Ishikawa (cell line): ENCODE data around the gene MAP2.

ENCODE experiments used
- CEBPB ChIP-seq: IDR thresholded peaks from 2 replicates; pipeline ENCODE4 v1.6.1; 2012
- CREB1 ChIP-seq: IDR thresholded peaks from 2 replicates; pipeline ENCODE4 v1.6.1; 2012; ENCODE audit warnings: low read depth
- EGR1 ChIP-seq: IDR thresholded peaks from 2 replicates; pipeline ENCODE4 v1.6.1; 2012
- EP300 ChIP-seq: IDR thresholded peaks from 2 replicates; pipeline ENCODE4 v1.6.1; 2012; ENCODE audit warnings: borderline replicate concordance
- FOXM1 ChIP-seq: IDR thresholded peaks from 2 replicates; pipeline ENCODE4 v1.6.1; 2012; ENCODE audit warnings: low read depth, borderline replicate concordance
- NFIC ChIP-seq: IDR thresholded peaks from 2 replicates; pipeline ENCODE4 v1.6.1; 2012
- RAD21 ChIP-seq: IDR thresholded peaks from 2 replicates; pipeline ENCODE4 v1.6.1; 2012; ENCODE audit warnings: low read depth
- REST ChIP-seq: IDR thresholded peaks from 2 replicates; pipeline ENCODE4 v1.6.1; 2012; ENCODE audit warnings: low read depth, mild to moderate bottlenecking
- TAF1 ChIP-seq: IDR thresholded peaks from 2 replicates; pipeline ENCODE4 v1.6.1; 2012; ENCODE audit warnings: low read depth, mild to moderate bottlenecking
- TCF12 ChIP-seq: IDR thresholded peaks from 2 replicates; pipeline ENCODE4 v1.6.1; 2012; ENCODE audit warnings: low read depth
- TEAD4 ChIP-seq: IDR thresholded peaks from 2 replicates; pipeline ENCODE4 v1.6.1; 2012
- USF1 ChIP-seq: IDR thresholded peaks from 2 replicates; pipeline ENCODE4 v1.6.1; 2012
- YY1 ChIP-seq: IDR thresholded peaks from 2 replicates; pipeline ENCODE4 v1.6.1; 2012; ENCODE audit warnings: low read depth
- ZBTB7A ChIP-seq: IDR thresholded peaks from 2 replicates; pipeline ENCODE4 v1.6.1; 2012; ENCODE audit warnings: low read depth
- TF ChIP-seq, protein P1 (sequence below): IDR thresholded peaks from 2 replicates; pipeline ENCODE4 v1.6.1; 2012

The MAP2 gene

GRCh38 chr2:209570194-209570593 lies 146.3 kb downstream of the MAP2 start:
- TF ChIP-seq YY1 (no peak), EGR1 (no peak), USF1 (no peak), CEBPB (no peak), FOXM1 (no peak), CREB1 (no peak), ZBTB7A (no peak), TEAD4 (no peak), RAD21 (no peak), TCF12 (no peak), TAF1 (no peak)
- TF ChIP-seq, protein P1, sequence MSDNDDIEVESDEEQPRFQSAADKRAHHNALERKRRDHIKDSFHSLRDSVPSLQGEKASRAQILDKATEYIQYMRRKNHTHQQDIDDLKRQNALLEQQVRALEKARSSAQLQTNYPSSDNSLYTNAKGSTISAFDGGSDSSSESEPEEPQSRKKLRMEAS = no peak

- TF ChIP-seq TEAD4 (no peak), TCF12 (no peak), EGR1 (no peak)
Observed at GRCh38 chr2:209574515-209574914, 150.7 kb downstream of the MAP2 start.

DNA sequence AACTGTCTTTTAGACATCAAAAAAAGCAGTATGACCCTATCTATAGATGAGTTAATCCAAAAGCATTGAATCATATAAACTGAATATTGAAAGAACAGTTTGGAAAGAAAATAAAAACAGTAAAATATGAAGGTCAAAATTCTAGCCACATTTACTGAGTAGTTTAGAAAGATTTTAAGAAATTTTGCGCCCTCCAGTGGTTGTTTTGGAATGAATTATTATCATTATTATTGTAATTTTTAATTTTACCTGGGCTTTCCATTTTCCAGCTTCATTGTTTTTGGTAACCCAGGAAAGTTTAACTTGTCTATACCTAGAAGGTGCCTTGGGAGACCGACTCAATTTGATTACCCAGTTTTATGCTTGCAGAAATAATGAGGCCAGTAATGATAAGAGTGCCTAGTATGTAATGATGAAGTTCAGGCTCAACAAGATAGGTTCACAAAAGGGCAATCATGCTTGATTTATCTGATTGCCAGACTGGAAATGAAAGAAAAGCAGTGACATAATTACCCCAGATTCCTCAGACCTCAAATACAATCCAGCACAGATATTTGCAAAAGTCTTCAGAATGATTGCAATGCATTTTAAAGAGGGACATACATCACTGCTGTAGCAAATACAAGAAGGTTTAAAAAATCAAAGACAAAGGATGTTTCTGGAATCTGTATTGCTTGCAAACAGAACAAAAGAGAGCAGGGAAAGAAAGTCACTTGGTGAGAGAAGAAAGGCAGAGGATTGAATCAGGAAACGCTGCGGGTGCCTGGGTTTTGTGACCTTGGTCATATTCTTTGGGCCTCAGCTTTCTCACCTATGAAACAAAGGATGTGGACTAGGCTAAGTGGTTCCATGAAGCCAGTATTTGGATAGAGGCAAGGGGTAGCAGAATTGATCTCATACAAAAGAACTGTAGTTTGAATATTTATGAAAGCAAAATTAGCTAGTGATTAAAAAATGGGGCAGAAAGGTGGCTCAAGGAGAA lies 153.8 kb downstream of the MAP2 start:
- no peak for TF ChIP-seq CEBPB
- TF ChIP-seq EGR1 = no peak
- no peak for TF ChIP-seq NFIC
- TF ChIP-seq RAD21 = peak; percentile 52
- TF ChIP-seq, protein P1 = no peak

DNA sequence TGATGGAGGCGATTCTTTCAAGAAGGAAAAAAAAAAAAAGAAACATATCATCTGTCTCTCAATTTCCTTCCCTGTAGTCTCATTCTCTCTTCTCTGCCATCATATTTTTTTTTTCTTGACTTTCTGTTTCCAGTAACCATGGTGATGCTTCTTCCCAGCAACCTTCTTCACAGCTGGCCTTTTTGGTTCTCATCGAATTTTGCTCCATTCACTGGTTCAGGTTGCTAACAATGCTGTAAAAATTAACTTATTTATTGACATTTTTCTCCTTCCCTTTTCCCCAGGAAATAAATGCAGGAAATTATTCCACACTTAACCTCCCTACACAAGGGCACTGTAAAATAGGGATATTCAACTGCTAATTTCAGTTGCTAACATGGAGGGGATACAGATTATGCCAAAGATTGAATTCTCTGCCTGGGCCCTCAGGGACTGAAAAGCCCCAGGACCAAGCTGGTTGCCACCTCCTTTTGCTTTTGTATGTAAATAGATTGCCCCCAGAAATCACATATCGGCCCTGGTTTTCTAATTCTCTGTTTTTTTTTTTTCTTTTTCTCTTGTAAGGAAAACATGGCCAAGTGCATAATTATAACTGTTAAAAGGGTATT lies 154.7 kb downstream of the MAP2 start:
- TF ChIP-seq FOXM1 (no peak), CREB1 (no peak), TAF1 (no peak), EP300 (no peak), YY1 (no peak), USF1 (no peak), CEBPB (no peak), RAD21 (no peak), TEAD4 (no peak), TCF12 (no peak), NFIC (no peak), REST (no peak), ZBTB7A (no peak), EGR1 (no peak)
- TF ChIP-seq, protein P1 = no peak

GRCh38 chr2:209579230-209579749 lies 155.4 kb downstream of the MAP2 start:
- TF ChIP-seq YY1 (no peak), CEBPB (no peak), REST (no peak), TAF1 (no peak), TEAD4 (no peak), CREB1 (no peak)
